ENCODE results near the gene PDE2A.

PDE2A gene

GRCh38 chr11:72534371-72535193 is 139.6 kb downstream of the PDE2A start:
- no peak for DNase-seq

- no peak for DNase-seq
Observed at GRCh38 chr11:72529068-72529467, 145.2 kb downstream of the PDE2A start.

GRCh38 chr11:72528121-72528520 is 146.1 kb downstream of the PDE2A start:
- no peak for DNase-seq

Measured in activated CD4-positive, CD25-positive, alpha-beta regulatory T cell (primary cell).